GM04503 (cell line): ENCODE results near the gene ERO1B.

Source experiments
- DNase-seq: peaks from one replicate; pipeline ENCODE4 v3.0.0-alpha.2; 2012; ENCODE audit warnings: low read depth

The ERO1B gene

GRCh38 chr1:236301080-236301957 lies 19.6 kb upstream of the ERO1B start:
- DNase-seq: no peak

GRCh38 chr1:236297161-236297560 lies 15.4 kb upstream of the ERO1B start:
- no peak for DNase-seq

- DNase-seq: no peak
Measured at GRCh38 chr1:236292425-236292824, 10.7 kb upstream of the ERO1B start.

DNA sequence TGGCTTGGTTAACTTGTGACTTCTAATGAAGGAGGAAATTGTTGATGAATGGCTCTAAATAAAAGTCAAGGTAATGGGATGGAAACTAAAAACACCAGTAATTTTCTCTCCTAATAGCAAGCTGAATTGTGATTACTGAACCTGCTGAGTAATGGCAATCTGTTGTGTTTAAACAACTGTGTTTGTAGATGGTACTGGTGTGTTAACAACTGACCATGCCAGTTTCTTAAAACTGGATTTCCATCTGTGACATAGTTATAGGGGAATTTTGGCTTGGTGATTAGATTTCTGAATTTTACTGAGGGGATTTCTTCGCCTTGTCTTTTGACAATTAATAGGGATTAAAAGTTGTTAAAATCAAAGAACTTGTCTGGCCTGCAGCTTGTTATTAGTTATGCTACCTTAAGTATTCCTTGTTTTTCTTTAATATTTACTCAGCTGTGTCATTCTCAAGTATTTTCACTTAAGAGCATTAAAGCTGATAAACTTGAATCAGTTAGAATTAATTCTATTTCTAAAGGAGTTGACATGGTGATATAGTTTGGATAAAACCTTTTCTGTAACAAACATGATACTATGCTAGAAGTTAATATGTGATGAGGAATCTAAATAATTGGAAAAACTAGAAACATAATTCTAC lies 7.9 kb upstream of the ERO1B start:
- DNase-seq: no peak

- DNase-seq: no peak
Measured at GRCh38 chr1:236288620-236288976, 6.8 kb upstream of the ERO1B start.

GRCh38 chr1:236287757-236288619 lies 6.2 kb upstream of the ERO1B start:
- DNase-seq: no peak

DNA sequence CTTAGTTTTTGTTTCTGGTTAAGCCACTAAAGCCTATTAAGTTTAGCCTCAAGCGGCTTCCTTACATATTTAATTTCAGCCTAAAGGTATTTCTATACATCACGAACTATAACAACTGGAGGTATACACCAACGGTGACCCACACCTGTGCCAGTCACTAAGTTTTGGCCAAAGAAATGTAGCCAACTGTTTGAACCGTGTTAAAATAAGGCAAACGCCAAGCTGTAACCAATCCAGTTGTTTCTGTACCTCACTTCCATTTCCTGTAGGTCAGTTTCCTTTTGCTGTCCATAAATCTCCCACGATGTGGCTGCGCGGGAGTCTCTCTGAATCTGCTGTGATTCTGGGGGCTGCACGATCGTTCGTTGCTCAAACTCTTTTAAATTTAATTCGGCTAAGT lies 5.6 kb upstream of the ERO1B start:
- DNase-seq: no peak

- DNase-seq: no peak
Measured at GRCh38 chr1:236284291-236284721, 2.5 kb upstream of the ERO1B start.

DNA sequence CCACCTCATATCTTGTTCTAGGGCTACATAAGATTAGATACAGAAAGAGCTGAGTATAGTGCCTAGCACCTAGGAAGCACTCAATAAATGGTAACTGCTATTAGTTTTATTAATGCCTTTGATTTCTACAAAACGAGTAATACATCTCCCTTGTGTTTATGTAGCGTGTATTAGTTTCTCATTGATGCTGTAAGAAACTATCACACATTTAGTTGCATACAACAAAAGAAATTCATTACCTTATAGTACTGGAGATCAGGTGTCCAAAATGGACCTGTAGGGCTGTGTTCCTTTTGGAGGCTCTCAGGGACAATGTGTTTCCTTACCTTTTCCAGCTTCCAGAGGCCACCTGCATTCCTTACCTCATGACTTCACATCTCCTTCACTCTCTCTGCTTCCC lies 961 bp upstream of the ERO1B start:
- DNase-seq: no peak

GRCh38 chr1:236282425-236282716 lies 613 bp upstream of the ERO1B start:
- DNase-seq: no peak

DNA sequence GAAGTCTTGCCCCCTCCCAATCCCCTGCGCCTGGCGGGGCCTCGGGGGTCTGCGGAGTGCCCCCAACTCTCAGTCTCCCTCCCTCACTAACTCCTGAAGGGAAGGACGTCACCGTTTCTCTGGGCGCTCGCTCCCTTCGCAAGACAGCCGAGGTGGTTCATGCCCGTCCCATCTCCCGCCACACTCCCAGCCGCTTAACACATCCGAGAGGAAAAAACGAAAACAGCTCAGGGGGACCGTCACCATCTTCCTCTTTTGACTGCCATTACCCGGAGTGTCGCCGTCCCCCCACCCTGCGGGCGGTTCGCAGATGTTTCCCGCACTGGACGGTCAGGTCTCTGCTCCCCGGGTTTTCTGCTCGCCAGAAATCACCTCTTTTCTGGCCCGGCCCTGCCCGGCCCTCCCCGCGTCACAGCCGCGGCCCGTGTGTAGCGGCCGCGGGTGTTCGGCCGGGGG lies 532 bp downstream of the ERO1B start:
- no peak for DNase-seq

DNA sequence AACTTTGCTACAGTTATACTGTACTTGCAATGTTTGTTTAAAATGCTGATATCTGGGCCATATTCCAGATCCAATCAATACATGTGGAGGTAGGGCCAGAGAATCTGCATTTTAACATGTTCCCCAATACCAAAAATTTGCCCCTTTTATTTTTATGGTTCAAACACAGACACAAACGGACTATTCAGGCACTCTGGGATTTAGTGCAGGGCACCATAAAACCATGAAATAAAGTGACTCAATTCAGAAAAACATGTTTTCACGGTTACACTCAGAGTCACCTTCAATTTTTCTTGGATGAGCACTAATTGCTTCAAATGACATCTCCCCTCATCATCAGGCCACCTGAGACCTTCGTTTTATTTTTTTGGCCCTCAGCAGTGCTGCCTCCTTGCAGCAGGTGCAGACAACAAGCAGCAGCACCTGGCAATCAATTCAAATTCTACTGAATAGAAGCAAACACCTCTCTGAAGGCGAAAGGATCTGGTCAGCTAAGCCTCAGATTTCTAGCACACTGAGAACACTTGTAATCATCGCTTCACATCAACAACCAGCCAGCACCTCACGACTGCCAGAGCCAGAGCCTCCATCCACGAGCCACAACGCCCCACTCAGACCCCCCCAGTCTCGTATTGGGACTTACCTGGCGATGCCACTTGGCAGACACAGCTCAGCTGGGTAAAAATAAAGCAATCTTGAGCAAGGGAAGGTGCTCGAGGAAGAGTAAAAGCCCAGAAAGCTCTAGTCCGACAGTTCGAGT lies 1.1 kb downstream of the ERO1B start:
- no peak for DNase-seq

- no peak for DNase-seq
Measured at GRCh38 chr1:236275586-236275985, 6.2 kb downstream of the ERO1B start.

GRCh38 chr1:236275061-236275460 lies 6.7 kb downstream of the ERO1B start:
- no peak for DNase-seq

DNA sequence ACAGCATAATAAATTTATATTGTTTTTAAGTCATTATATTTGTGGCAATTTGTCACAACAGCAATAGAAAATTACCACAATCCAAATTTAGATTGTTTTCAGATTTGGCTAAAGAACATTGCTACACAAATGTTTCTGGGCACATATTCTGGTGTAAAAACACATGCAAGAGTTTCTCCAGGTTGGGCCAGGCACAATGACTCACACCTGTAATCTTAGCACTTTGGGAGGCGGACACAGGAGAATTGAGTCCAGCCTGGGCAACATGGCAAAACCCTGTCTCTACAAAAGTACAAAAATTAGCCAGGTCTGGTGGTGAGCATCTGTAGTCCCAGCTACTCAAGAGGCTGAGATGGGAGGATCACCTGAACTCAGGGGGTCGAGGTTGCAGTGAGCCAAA lies 8.4 kb downstream of the ERO1B start:
- DNase-seq: no peak

- no peak for DNase-seq
Measured at GRCh38 chr1:236269439-236269838, 12.3 kb downstream of the ERO1B start.

DNA sequence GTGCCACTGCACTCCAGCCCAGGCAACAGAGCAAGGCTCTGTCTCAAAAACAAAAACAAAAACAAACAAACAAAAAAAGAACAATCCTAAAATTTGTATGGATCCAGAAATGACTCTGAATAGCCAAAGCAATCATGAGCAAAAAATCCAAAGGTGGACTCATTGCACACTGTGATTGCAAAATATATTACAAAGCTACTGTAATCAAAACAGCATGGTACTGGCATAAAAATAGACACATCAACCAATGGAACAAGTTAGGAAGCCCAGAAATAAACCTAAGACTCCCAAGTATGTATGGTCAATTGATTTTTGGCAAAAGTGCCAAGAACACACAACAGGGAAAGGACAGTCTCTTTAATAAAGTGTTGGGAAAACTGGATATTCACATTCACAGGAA lies 19.9 kb downstream of the ERO1B start:
- DNase-seq: no peak

DNA sequence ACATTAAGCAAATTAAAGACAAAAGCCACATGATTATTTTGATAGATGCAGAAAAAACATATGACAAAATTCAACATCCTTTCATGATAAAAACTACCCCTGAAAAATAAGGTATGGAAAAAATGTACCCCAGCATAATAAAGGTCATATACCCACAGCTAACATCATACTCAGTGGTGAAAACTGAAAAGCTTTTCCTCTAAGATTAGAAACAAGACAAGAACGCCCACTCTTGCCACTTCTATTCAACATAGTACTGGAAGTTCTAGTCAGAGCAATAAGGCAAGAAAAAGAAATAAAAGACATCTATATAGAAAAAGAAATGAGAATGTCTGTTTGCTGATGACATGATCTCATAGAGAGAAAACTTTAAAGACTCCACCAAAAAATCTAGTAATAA lies 20.7 kb downstream of the ERO1B start:
- no peak for DNase-seq

DNA sequence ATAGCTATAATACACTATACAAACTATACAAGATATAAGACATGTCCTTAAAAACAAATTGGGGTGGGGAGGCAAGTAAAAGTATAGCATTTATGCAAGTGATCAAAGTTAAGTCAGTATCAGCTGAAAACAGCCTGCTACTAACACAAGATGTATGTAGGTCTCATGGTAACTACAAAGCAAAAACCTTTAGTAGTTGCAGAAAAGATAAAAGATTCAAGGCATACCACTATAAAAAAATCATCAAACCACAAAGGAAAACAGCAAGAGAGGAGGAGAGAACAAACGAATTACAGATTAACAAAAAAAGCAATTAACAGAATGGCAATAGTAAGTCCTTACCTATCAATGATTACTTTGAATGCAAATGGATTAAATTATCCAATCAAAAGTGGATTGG lies 22.7 kb downstream of the ERO1B start:
- no peak for DNase-seq

DNA sequence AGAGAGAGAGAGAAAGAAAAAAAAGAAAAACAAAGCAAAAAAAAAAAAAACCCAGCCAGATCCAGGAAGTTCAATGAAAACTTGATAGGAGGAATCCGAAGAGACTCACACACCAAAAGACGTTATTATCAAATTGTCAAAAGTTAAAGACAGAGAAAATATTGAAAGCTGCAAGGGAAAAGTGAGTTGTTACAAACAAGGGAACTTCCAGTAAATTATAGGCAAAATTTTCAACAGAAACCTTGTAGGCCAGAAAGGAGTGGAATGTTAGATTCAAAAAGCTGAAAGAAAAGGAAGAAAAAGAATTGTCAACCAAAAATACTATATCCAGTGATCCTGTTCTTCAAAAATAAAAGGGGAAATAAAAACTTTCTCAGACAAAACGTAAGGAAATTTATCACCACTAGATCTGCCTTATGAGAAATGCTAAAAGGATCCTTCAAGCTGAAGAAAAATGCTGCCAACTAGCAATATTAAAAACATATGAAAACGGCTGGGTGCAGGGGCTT lies 23.6 kb downstream of the ERO1B start:
- no peak for DNase-seq

GRCh38 chr1:236257216-236257615 lies 24.5 kb downstream of the ERO1B start:
- no peak for DNase-seq
